ENCODE results near the gene KIAA0040.

The KIAA0040 gene

DNA sequence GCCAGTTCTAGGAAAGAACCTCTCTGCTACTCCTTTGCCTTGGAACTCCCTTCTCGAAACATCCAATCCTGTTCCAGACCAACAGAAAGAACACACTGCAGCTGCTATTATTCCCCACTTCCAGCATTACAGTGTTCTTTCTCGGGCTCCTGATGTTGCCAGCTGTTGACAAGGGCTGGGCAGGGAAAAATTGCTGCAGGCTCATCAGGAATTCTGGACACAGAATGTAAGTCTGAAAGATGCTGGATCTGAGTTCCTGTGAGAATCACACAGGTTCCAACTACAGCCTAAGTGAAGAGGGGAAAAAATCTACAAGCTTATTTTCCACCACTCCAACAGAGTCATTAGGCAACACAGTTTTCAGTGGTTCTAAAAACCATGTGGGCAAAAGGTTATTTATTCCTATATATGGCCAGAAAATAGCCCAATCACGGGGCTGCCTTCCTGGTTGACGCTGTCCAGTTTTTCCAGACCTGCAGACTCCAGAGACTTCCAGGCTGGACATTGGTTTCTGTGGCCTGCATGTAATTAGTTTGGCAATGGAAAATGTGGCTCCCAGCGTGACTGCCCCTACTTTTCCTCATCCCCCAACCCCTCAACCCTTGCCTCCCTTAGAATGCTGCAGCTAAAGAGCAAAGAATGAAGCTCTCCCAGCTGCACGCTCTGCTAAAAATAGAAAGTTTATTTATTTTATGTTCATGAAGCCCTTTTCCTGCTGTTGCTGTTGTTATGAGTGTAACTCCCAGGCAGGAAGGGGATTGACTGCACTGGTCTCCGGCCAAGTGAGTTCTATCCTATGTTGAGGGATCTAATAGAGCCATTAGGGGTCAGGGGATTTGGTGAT, 8.3 kb upstream of the KIAA0040 start:
- no peak for DNase-seq (ENCODE audit: low read depth in 2 of 2)

DNA sequence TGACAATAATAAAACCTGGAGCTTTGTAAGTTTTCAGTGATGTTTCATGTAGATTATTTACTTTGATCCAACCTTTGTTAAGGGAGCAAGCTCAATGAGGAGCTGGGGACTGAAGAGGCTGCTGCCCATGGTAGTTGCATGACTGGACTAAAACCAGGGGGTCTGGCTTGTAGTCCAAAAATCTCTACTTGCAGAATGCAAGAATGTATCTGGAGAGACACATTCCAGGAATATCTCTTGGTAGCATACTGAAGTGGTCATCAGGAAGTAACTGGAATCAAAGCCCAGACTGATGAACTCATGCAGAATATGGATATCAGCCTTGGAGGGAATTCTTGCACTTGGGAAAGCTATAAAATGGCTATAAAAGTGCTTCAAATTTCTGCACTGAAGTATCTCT, 5.8 kb upstream of the KIAA0040 start:
- DNase-seq (ENCODE audit: low read depth in 2 of 2) = no peak

DNA sequence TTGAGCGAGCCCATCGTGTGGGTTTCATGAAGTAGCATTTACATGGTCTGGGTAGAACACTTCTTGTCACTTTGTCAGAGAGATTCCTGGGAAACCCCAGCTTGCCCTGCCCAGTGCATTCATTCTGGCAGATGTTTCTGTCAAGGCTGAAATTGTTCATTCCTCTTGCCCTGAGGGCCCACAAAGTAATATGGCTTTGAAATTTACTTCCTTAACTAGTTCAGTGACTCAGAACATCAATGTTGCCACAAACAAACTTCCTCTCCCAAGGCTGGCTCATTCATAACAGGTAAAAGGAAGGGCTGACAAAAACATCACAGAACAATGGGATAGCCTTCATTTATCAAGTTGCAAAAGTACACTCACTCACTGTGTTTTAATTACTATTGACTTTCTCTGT, 5.0 kb upstream of the KIAA0040 start:
- no peak for DNase-seq (ENCODE audit: low read depth in 2 of 2)

DNA sequence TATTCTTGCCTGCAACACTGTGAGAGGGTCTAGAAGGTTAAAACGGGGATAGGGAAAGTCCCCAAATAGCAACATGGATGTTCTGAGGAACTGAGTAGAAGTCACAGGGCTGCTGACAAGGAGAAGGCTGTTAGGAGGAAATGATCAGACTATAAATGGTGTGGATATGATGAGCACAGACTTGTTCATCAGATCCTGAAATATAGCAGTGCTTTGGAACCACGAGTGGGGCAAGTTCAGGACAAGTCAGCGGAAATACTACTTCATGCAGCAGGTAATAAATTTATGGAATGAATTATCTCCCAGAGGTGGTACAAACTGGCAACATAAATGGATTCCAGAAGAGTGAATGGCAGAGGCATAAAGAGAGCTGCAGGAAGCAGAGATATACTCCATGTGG, 3.2 kb upstream of the KIAA0040 start:
- no peak for DNase-seq (ENCODE audit: low read depth in 2 of 2)

DNA sequence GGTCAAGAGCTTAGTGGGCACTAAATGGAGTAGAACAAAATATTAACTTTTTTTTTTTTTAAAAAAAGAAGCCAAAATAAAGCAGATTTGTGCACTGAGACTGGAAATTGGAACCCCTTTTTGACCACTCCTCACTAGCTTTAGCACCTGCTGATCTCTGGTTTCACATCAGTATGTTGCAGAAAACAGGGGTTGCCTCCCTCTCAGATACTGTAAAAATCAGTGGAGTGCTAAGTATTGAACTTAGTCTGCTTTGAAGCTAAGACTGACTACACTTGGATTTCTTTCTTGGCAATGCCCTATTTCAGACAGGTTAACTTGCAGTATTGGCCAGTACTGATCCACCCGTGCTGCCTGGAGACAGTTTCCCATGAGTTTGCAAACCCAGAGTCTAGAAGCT, 2.7 kb upstream of the KIAA0040 start:
- DNase-seq (ENCODE audit: low read depth in 2 of 2) = no peak

DNA sequence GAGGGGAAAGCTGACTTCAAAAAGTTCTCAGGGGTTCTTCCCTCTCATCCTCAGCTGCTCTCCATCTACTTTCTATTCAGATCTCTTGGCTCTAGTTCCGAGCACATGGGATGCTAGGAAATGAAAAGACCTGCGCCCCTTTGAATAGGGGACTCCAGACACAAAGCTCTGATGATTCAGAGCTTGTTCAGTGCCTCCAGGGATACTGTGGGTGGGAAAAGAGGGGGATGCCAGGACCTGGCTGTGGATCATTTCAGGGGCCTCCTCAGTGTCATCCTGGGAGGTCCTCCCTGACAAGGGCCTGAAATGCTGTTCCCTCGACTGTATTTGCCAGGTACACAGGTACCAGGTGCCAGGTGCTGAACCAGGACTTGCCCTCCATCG, 943 bp upstream of the KIAA0040 start:
- no peak for DNase-seq (ENCODE audit: low read depth in 2 of 2)

DNA sequence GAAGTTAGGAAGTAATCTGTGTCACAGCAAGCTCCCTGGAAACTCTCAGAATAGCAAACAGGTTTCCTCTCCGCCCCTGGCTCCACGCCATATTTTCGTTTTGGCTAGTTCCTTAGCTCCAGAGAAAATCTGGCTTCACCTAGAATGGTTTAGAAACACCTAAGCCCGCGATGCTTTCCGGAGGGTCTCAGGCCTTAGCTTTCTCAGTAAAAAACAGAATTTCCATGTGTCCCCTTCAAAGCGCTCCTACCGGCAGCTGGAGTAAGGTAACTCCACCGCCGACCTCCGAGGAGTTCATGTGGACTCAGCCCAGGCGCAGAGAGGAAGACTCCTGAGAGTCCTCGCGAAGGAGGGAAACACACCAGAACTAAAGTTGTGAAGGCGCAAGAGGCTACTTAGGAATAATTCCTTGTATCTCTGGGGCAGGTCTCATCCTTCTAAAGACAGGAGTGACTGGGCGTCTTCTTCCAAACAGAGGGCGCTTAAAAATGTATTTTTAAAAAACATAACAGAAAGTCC, 406 bp downstream of the KIAA0040 start:
- no peak for DNase-seq (ENCODE audit: low read depth in 2 of 2)

DNA sequence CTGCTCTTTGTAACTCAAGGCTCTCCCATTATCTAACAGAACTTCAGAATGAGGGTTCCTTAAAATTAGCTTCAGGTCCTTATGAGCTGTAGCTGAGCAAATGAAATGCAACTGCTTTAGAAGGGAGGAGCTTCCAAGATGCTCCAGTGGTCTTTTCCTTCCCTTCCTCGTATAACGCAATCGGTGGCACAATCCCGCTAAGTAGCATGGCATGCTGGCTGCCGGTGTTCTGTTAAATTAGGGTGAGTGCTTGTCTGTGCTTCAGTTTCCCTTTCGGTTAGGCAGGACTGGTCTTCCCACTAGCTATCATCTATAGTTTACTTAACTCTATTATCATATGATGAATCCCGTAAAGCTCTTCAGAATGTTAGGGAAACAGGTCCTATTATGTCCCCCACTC, 917 bp downstream of the KIAA0040 start:
- DNase-seq (ENCODE audit: low read depth in 2 of 2) = no peak

DNA sequence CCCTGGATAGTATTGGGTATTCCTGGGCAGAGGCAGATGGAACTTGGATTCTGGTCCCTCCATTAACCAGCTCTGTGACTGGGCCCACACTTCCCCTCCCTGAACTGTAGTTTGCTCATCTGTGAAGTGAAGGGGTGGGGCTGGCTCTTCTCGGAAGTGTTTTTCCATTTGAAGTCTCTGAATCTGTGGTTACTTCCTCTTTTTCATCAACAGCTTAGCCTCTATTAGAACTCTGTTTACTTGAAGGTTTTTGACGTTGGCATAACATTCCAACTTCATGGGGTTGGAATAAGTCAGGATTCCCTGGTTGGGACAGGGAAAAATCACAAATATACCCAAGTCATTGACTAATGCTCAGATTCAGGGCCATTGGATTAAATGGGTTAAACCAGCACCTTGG, 3.6 kb downstream of the KIAA0040 start:
- DNase-seq (ENCODE audit: low read depth in 2 of 2) = peak; percentile 21 to 50

DNA sequence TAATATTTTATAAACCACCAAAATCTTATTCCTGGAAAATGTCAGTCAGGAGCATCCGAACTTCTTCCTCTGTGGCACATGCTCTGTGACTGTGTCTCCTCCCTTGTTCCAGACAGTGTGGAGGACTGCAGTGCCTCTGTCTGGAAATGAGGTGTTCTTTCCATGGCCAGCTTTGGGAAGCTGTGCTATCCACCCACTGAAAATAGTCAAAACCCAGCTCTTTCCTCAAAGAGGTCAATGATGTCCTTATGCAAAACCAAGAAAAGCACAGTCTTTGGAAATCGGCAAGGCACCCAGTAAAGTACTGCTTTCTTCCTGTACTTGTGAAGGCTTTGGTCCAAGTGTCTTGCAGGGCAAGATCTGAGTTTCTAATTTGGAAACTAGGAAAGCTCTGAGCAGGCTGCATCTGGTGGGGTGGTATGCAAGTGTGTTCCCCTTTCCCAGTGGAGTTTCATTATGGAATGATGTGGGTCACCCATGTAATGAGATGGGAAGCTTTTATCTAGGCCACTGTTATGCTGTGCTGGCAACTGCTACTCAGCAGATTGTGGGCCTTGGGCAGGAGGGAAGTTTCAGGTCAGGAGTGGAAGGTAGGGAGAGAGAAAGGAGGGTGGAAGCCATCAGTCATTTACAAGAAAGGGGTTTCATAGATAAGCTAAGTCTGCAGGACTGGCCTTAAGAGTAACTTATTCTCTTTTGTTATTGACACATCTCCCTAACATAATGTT, 6.0 kb downstream of the KIAA0040 start:
- DNase-seq (ENCODE audit: low read depth in 2 of 2) = no peak

DNA sequence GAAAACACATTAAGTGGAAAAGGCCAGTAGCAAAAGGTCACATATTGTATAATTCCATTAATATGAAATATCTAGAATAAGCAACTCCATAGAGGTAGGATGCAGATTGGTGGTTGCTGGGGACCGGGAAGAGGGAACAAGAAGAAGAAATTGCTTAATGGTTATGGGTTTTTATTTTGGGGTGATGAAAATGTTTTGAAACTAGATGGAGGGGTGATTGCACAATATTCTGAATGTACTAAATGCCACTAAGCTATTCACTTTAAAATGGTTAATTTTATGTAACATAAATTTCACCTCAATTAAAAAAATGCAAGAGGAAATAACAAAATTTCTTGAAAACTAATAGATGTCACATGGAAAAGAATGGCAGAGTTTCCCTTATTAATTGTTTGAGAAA, 6.7 kb downstream of the KIAA0040 start:
- no peak for DNase-seq (ENCODE audit: low read depth in 2 of 2)

DNA sequence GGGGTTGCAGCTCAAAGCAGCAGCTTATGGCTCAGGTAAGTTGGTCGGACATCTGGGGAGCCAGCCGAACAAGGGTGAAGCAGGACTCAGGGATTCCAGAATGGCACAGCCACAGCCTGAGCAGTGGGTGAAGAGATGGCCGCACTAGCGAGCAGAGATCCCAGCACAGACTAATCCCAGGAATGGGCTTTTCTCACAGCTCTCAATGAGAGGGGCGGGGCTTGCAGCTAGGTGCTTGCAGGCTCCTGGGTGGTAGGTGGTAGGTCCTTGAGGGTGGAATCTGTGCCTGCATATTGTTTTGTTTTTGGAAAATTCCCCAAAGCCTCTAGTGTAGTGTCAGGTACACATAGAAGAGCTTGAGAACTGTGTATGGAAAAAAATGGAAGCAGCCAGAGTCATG, 9.0 kb downstream of the KIAA0040 start:
- DNase-seq (ENCODE audit: low read depth in 2 of 2) = no peak

DNA sequence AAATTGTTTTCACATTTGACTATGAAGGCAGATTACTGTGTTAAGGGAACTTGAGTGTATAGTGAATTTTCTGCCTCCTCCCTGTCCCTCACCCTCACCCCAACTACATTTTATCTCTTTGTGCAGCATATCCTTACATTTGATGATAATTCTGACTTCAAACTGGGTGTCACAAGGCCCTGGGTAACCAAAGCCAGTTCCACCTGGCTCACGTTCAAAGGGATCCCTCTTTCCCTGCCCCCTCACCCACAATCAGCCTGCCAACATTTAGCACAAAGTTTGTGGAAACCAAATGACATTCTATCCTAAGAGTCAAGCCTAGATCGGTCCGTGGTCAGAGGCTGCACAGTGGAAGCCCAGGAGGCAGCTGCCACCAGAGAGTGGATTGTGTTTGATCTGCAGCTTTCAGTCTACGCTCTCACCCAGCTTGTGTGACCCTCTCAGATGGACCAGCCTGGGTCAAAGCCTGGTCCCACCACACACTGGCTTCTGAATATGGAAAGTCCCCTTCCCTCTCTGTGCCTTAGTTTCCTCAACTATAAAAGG, 10.3 kb downstream of the KIAA0040 start:
- DNase-seq (ENCODE audit: low read depth in 2 of 2) = no peak

DNA sequence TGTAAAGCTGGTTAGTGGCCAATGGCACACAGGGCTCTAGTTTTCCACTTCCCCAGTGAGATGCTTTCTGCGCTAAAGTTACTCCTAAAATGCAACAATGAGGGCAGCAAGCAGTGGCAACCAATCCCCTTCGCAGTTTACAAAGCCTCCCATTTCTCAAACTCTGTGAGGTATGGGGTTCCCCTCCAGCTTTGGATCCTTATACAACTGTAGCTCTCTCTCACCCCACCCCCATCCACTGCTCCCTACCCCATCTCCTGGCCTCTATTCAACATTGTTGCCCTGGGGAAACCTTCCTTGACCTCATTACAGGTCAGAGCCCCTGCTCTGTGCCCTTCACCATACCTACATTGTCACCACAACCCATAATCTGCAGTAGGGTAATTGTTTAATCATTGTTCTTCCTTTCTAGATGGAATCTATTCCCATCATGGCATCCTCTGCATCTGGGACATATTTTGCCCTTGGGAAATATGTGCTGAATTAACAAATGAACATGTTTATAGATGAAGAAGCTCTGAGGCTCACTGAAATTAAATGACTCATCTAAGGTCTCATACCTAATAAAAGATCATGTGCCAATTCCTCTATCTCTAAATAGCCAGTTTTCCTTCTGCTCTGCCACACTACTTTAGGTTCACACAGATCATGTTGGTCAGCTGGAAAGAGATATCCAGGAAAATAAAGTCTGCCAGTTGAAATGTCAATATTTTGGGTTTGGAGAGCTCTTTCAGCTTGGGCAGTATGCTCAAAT, 12.6 kb downstream of the KIAA0040 start:
- DNase-seq (ENCODE audit: low read depth in 2 of 2) = no peak

DNA sequence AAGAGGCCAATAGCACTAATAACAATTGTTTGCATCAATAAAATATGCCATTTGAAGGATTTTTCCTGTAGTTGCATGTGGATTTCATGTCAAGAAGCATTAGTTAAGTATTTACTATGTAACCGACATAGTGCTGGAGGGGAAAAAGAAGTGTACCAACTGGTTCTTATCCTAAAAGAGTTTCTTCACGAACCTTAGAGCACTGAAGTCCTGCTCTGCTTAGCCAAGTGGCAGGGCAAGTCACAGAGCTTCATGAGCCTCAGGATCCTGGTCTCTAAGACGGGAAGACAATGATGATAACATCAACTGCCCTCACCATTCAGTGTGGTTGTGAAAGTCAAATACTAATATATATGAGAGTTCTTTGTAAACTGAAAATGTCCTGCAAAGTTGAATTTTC, 14.1 kb downstream of the KIAA0040 start:
- no peak for DNase-seq (ENCODE audit: low read depth in 2 of 2)

DNA sequence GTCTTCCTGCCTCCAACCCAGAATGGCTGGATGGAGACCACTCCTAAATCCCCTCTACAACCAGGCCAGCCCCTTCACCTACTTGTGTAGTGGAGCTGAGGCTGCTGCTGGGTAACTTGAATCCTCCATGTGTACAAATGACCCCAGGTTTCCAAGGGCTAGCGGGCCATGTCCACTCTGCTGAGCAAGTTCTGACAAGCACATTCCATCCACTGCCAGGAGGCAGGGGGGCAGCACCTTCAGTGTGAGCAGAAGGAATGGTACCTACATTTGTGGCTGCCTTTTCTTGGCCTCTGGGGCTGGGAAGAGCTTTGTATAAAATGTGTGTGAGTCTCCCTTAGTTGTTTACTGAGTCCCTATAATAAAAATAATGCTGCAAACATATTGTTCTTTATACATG, 14.5 kb downstream of the KIAA0040 start:
- no peak for DNase-seq (ENCODE audit: low read depth in 2 of 2)

DNA sequence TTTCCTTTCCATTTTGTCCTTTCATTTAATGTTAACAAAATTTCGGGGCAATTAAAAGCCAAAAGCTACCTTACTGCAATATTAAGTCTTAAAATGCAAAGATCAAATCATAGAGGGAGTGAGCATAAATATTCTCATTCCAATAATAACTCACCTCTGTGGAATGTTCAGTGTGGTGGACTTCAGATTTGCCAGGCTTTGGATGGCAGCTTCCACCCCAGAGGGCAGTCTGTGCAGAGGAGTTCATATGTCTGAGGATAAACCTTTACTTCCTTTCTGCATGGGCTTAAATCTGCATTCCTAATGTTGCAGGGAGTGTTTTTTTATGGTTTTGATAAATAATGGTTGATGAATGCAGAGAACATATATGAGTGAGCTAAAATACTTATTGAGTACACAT, 16.3 kb downstream of the KIAA0040 start:
- DNase-seq (ENCODE audit: low read depth in 2 of 2) = no peak

DNA sequence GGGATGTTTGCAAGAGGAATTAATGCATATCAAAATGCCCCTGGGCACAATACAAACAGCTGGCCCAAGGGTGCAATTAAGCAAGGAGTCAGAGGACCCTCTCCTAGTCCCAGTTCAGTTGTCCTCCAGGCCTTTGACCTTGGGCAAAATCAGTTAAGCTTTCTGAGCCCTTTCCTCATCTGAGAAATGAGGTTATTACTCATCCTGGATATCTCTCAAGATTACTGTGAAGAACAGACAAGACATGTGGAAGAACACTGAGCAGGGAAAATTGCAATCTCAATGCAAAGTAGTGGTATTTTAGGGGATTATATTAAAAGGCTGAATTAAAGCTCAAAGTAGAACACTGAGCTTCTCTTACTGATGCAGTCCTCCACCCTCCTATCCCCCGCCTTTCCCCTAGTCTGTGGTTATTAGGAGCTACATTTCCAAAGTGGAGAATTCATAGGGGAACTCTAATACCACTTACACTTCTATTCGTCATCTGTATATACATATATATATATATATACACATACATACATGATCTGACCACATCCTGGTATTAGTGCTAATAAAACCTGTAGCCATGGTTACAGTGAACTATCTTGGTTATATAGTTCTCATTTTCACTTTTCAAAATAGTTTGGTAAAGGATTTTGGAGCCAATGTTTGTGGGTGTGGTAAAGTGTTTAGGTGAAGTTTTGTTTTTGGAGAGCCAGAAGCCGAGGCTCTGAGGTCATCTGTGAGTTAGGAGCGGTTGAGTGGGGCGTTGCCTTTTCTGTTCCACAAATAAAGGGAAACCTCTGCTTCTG, 18.1 kb downstream of the KIAA0040 start:
- DNase-seq (ENCODE audit: low read depth in 2 of 2) = no peak

DNA sequence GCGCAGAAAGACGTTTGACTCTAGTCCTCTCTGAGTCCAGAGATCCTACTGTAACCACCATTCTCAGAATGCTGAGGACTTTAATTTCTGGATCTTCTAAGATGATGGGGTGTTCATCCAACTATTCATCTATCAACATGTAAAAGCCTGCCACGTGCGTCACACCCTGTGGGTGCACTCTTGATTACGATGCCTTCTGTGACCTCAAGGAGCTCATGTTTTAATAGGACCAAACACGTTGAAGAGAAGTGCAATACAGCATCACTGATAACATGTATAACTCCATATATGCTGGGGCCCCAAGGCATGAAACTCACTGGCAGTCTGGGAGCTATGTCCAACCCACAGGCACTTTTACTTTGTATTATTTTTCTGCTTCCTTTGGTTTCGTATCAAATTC, 19.0 kb downstream of the KIAA0040 start:
- no peak for DNase-seq (ENCODE audit: low read depth in 2 of 2)

DNA sequence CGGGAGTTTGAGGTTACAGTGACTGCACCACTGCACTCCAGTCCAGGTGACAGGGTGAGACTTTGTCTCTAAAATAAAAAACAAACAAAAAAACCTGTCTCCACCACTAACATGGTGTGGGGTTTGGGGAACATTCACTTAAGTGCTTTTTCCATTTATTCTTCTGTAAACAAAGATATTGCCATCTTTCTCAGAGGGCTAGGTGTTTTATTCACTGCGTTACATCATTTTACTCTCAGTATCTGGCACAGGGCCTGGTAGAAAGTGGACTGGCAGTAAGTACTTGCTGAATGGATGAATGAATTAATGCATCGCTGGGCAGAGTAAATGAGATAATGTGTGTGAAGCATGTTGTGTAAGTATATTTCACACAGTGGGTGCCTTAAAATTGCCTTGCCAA, 20.1 kb downstream of the KIAA0040 start:
- no peak for DNase-seq (ENCODE audit: low read depth in 2 of 2)
